22Rv1 (cell line): ENCODE data around the gene RNF44.
A peak's percentile ranks its signal among the peaks of the same experiment; 100 is the strongest.

Experiments used
- H3K27ac ChIP-seq: fragments of 450-650 bp; 2 replicates; pipeline ENCODE4 v1.5.1; 2017
- ZFX ChIP-seq: fragments of 450-650 bp; IDR thresholded peaks from 2 replicates; pipeline ENCODE4 v1.6.1; 2017; ENCODE audit warnings: antibody characterized with exemption, borderline replicate concordance
- TF ChIP-seq, protein P1 (sequence below): fragments of 450-650 bp; IDR thresholded peaks from 2 replicates; pipeline ENCODE4 v1.5.1; 2017; ENCODE audit warnings: mild to moderate bottlenecking

The RNF44 gene

DNA sequence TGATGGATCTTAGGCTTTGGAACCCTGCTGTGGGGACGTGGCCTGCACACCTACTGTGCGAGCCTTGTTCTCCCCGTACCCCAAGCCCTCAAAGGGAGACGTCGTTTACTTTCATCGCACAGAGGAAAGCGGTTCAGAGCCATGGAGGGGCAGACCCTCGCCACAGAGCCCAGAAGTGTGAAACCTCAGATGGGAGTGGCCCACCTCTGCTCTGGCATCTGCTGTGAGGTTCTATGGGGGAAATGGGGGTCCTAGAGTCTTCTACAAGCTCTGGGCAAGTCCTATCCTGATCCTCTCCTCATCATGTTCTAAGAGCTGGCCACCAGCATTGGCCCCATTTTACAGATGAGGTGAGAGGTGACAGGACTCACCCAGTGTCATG, 3.7 kb upstream of the RNF44 start:
- H3K27ac ChIP-seq: peak overlapping the region; percentile 89; the same call in 1 of the 2 replicates
- TF ChIP-seq, protein P1, sequence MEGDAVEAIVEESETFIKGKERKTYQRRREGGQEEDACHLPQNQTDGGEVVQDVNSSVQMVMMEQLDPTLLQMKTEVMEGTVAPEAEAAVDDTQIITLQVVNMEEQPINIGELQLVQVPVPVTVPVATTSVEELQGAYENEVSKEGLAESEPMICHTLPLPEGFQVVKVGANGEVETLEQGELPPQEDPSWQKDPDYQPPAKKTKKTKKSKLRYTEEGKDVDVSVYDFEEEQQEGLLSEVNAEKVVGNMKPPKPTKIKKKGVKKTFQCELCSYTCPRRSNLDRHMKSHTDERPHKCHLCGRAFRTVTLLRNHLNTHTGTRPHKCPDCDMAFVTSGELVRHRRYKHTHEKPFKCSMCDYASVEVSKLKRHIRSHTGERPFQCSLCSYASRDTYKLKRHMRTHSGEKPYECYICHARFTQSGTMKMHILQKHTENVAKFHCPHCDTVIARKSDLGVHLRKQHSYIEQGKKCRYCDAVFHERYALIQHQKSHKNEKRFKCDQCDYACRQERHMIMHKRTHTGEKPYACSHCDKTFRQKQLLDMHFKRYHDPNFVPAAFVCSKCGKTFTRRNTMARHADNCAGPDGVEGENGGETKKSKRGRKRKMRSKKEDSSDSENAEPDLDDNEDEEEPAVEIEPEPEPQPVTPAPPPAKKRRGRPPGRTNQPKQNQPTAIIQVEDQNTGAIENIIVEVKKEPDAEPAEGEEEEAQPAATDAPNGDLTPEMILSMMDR: no peak
- no peak for TF ChIP-seq ZFX

- TF ChIP-seq, protein P1: no peak
- no peak for TF ChIP-seq ZFX
- no peak overlapping the region for H3K27ac ChIP-seq
Observed at GRCh38 chr5:176540476-176540899, 3.3 kb upstream of the RNF44 start.

DNA sequence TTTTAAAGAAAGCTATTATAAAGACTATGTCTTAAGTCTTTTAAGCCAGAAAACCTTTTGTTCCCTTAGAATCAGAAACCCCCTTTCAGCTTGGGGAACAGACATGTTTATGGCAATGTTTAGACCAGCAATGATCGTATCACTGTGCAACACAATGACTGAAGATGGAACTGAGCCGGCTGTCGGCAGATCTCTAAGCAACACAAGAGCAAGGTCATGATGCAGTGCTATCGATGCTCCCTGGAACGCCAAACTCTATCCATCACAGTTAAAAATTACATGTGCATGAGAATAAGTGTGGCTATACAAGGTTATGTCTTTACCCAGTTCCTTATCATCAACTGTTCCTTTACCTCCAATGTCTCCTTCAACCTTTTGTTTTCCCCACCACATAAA, 1.8 kb upstream of the RNF44 start:
- H3K27ac ChIP-seq: peak overlapping the region; percentile 84
- TF ChIP-seq ZFX: no peak
- TF ChIP-seq, protein P1: no peak

DNA sequence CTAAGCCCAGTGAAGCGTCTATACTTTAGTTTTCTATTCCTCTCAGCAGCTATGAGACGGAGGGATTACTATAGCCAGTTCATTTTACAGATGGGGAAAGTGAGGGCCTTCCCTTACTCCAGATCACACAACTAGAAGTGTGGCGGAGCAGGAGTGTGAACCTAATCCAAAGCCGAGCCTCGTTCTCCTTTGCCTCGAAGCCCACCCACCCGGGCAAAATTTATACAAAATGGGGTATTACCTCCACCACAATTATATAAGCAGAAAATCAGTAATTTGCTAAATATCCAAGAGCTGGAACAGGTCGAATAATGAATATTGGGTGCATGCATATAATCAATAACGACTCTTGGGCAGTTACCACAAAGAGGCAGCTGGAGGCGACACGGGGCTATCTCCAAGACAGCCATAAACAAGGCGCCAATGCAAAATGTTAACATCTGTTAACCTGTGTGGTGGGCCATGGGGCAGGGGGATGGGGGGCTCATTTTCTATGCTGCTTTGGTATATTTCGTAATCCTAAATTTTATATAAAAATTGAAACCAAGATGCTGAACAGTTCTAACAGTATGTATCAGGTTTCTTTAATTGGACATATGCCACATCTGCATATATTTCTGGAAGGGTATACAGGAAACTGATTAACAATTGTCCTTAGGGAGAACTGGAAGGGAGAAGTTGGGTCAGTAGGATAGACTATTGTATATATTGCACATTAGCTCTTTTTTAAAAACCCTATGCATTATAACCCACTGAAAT, 1.2 kb upstream of the RNF44 start:
- TF ChIP-seq, protein P1: no peak
- TF ChIP-seq ZFX: no peak
- H3K27ac ChIP-seq: peak overlapping the region; percentile 84

DNA sequence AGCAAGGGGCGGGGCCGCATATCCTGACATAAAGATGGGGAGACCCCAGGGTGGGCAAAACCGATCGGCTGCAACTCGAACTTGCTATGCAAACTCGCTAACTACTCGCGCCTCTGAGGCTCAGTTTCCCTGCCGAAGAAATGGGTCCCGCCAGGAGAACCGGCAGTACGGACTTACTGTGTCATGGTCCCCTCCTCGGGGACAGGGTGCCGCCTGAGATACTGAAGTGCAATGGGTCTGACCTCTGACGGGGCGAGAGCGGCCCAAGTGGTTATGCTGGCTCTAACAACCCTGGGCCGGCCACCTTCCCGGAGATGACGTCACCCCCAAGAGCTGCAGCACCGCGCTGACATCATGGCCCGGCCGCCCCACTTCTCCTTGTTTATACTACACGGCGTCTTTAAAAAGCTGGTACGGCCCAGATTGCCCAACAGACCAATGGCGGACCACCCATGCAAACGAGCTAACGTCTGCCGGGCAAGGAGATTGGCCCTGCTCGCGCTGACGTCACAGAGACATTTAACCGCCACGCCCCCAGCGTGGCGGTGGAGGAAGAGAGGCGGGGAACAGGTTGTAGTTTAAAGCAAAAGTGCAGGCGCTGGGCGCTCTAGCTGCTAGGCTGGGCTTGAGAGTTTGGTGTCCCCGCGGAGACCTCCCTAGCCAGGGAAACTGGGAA, 490 bp upstream of the RNF44 start:
- TF ChIP-seq, protein P1: no peak
- TF ChIP-seq ZFX: no peak
- H3K27ac ChIP-seq: peak overlapping the region; percentile 84

GRCh38 chr5:176536132-176536901, 885 bp downstream of the RNF44 start:
- peak overlapping the region; percentile 84 for H3K27ac ChIP-seq
- no peak for TF ChIP-seq ZFX

- TF ChIP-seq, protein P1: no peak
- no peak for TF ChIP-seq ZFX
- peak overlapping the region; percentile 84 for H3K27ac ChIP-seq
Observed at GRCh38 chr5:176535664-176536131, 1.5 kb downstream of the RNF44 start.
